ENCODE data around the gene URM1.

The URM1 gene

GRCh38 chr9:128344931-128345605 is 26.1 kb upstream of the URM1 start:
- H3K27me3 ChIP-seq = no peaks in the 10 kb centered on the region
- no peak for TF ChIP-seq CTCF (IDR thresholded peaks at IDR 0.05)
- peaks cover 0 to 14% (median 9%) of the 10 kb centered on the region in 4 donors for H3K4me1 ChIP-seq
- H3K9me3 ChIP-seq = no peaks in the 10 kb centered on the region
- H3K4me3 ChIP-seq = no peak overlapping the region
- intact Hi-C loops (cut with DNase I; ENCODE audit: low total_unique reads) = no loop called here
- H3K27ac ChIP-seq = no peak overlapping the region
- DNase-seq = no peak
- H3K36me3 ChIP-seq = peaks cover 61 to 79% (median 70%) of the 10 kb centered on the region in 3 donors

- Histone ChIP-seq H3K27me3 (no peaks in the 10 kb centered on the region), H3K27ac (no peak overlapping the region), H3K36me3 (peaks cover 70 to 95% (median 87%) of the 10 kb centered on the region in 3 donors), H3K9me3 (no peaks in the 10 kb centered on the region), H3K4me1 (no peaks in the 10 kb centered on the region), H3K4me3 (no peak overlapping the region)
- intact Hi-C loops (cut with DNase I; ENCODE audit: low total_unique reads) = no loop called here
- DNase-seq = no peak
- TF ChIP-seq CTCF (IDR thresholded peaks at IDR 0.05) = no peak
Observed at GRCh38 chr9:128349125-128349524, 22.0 kb upstream of the URM1 start.

GRCh38 chr9:128349772-128350171 is 21.4 kb upstream of the URM1 start:
- Histone ChIP-seq H3K27ac (no peak overlapping the region), H3K4me1 (no peaks in the 10 kb centered on the region), H3K36me3 (peaks cover 64 to 95% (median 84%) of the 10 kb centered on the region in 3 donors), H3K4me3 (no peak overlapping the region), H3K9me3 (no peaks in the 10 kb centered on the region), H3K27me3 (no peaks in the 10 kb centered on the region)
- no peak for DNase-seq
- TF ChIP-seq CTCF (IDR thresholded peaks at IDR 0.05) = no peak
- intact Hi-C loops (cut with DNase I; ENCODE audit: low total_unique reads) = no loop called here

GRCh38 chr9:128355451-128355850 is 15.7 kb upstream of the URM1 start:
- Histone ChIP-seq H3K27ac (no peak overlapping the region), H3K27me3 (no peaks in the 10 kb centered on the region), H3K9me3 (no peaks in the 10 kb centered on the region), H3K4me3 (no peak overlapping the region), H3K36me3 (peaks cover 30 to 75% (median 56%) of the 10 kb centered on the region in 3 donors), H3K4me1 (no peaks in the 10 kb centered on the region)
- no peak for DNase-seq
- intact Hi-C loops (cut with DNase I; ENCODE audit: low total_unique reads) = no loop called here
- TF ChIP-seq CTCF (IDR thresholded peaks at IDR 0.05) = no peak

- no peak for TF ChIP-seq CTCF (IDR thresholded peaks at IDR 0.05)
- DNase-seq = no peak
- no peaks in the 10 kb centered on the region for H3K9me3 ChIP-seq
- no peaks in the 10 kb centered on the region for H3K27me3 ChIP-seq
- intact Hi-C loops (cut with DNase I; ENCODE audit: low total_unique reads) = no loop called here
- H3K27ac ChIP-seq = no peak overlapping the region
- peaks cover 18 to 51% (median 35%) of the 10 kb centered on the region in 3 donors for H3K36me3 ChIP-seq
- H3K4me1 ChIP-seq = peaks cover 0 to 16% (median 11%) of the 10 kb centered on the region in 4 donors
- no peak overlapping the region for H3K4me3 ChIP-seq
Observed at GRCh38 chr9:128358090-128358489, 13.1 kb upstream of the URM1 start.

All from tibial artery (tissue), 4 donors.